GM12891 (cell line): Measurements from ENCODE around the gene PKP2. TPM values are rescaled to one million over a fixed set of nuclear protein-coding genes. Genes with fewer than 3 reads are reported as not detected.

Source experiments
- DNase-seq: peaks from one replicate; pipeline ENCODE4 v3.0.0; 2011; ENCODE audit warnings: low spot score; ENCODE audit not compliant: insufficient read length
- FAIRE-seq: peaks from 2 replicates; lab custom pipeline; 2011; peaks lifted over from hg19 to GRCh38; lab: Jason Lieb, UNC
- PAX5 ChIP-seq: IDR thresholded peaks from 2 replicates; pipeline ENCODE4 v1.6.1; 2011; ENCODE audit warnings: low read length, moderate library complexity, mild to moderate bottlenecking; ENCODE audit not compliant: insufficient read depth, severe bottlenecking
- POLR2A ChIP-seq: IDR thresholded peaks from 2 replicates; pipeline ENCODE4 v1.6.1; 2011; ENCODE audit warnings: low read depth, low read length, control low read depth
- POLR2AphosphoS5 ChIP-seq: IDR thresholded peaks from 2 replicates; pipeline ENCODE4 v1.6.1; 2011; ENCODE audit warnings: low read depth, low read length, control low read depth
- POU2F2 ChIP-seq: IDR thresholded peaks from 2 replicates; pipeline ENCODE4 v1.6.1; 2011; ENCODE audit warnings: low read depth, mild to moderate bottlenecking, control low read depth, low read length, moderate library complexity
- SPI1 ChIP-seq: IDR thresholded peaks from 2 replicates; pipeline ENCODE4 v1.6.1; 2011; ENCODE audit warnings: low read depth, low read length, control low read depth
- TAF1 ChIP-seq: IDR thresholded peaks from 2 replicates; pipeline ENCODE4 v1.6.1; 2011; ENCODE audit warnings: low read depth, low read length, control low read depth
- polyA plus RNA-seq: library from polyadenylated mRNA; unstranded; fragments of >200 nt; gene quantifications from one replicate; pipeline ENCODE4 v1.2.1, GENCODE V29; 2012; ENCODE audit warnings: low read depth, missing spikeins, inconsistent platforms; ENCODE audit not compliant: missing spikeins

Gene PKP2
- not detected for polyA plus RNA-seq

DNA sequence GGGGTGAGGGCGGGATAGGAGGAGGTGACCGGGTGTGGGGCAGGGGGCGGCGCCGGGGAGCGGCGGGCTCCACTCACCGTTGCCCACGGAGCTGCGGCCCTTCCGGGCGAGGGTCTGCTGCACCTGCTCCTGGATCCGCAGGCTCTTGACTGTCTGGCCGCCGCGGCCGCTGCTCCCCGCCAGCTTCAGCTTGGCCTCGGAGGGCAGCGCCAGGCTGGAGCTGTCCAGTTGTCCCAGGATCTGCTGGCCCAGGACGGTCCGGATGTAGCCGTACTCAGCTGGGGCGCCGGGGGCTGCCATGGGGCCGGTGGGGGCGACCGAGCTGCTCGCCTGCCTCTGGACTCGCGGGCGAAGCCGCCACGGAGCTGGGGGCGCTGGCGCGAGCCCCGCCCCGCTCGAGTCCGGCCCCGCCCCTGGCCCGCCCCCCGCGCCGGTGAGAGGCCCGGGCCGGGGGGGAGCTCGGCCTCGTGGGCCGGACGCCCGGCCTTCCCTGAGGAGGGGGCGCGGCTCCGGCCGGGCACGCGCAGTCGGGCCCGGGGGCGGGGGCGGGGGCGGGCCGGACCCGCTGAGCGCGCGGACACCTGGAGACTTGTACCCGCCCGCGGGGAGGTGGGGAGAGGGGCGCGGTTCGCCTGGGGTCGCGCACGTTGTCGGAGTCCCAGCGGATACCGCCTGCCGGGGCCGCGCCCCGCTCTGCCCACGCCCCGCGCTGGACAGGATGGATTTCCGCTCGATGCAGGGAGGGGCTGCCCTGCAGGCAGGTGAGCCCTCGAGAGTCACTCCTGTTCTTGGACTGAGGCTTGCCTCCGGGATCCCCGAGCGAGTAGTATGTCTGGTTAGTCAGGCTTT is at the start of gene PKP2:
PKP2 (minus strand) TSS at position 346 of the 849 bp plus-strand sequence; CDS start at position 300, 46 bp downstream.
- TF ChIP-seq SPI1 (no peak), POLR2A (no peak), POU2F2 (no peak), POLR2AphosphoS5 (no peak), TAF1 (no peak), PAX5 (no peak)
- DNase-seq (no peak), FAIRE-seq (no peak)

DNA sequence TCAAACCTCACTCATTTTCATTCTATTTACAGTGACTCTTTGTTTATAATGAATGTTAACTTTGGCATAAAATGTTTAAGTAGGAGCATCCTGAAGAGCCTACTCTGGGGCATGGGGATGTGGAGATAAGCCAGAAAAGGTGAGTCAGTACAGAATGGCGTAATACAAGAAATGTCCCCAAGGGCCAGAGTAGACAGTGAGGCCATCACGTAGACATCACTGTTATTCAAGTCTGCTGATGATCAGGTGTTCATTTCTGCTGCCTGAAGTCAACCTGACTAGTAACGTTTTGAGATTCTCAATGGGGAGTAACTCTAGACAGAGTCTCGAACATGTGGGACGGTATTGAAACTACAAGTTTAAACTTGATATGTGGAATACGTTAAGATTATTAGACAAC is 47.6 kb upstream of the PKP2 start:
- FAIRE-seq (no peak), DNase-seq (no peak)
- no peak for TF ChIP-seq POU2F2
- TF ChIP-seq TAF1: no peak

DNA sequence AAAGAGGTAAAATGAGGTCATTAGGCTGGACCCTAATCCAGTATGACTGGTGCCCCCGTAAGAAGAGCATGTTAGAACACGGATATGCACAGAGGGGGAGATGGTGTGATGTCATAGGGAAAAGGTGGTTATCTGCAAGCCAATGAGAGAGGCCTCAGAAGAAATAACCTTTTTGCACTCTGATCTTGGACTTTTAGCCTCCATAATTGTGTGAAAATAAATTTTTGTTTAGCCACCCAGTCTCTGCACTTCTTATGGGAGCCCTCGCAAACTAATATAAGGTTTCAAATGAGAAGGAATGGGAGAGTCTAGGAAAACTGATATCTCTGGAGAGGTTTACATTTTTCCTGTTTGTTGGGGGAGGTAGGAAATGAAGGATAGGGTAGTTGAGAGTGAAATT is 43.2 kb upstream of the PKP2 start:
- TF ChIP-seq POLR2AphosphoS5 (no peak), POLR2A (no peak)
- DNase-seq: no peak
- no peak for FAIRE-seq

DNA sequence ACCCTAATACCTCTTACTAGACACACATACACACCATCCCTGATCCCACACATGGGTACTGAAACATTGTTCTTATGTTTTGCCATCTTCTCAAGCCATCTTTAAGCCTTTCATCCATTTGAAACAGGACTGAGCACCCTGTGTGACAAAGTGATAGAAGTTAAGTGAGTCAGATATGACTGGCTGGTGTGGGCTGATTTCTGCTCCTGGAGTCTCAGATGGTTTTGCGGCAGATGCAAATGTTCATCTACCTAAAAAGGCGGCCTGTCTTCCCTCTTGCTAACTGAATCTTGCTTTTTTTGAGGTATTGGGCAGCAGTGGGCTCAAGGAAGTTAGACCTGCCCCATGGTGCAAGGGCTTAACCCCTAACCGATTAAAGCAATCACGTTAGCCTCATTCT is 30.4 kb upstream of the PKP2 start:
- no peak for FAIRE-seq
- no peak for TF ChIP-seq PAX5
- TF ChIP-seq SPI1: no peak
- no peak for DNase-seq

DNA sequence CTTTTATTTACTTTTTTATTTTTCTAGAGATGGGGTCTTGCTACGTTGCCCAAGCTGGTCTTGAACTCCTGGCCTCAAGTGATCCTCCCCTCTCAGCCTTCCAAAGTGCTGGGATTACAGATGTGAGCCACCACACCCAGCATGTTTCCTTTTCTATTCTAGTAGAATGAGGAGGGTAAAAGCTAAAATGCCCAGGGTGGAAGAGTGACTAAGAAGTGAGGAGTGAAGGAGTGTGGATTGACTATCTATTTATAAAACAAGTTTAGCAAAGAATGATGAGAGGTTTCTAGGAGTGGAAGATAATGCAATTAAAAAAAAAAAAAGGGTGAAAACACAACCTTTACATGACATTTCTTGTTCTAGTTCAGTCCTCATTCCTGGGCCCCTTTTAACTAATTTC is 29.8 kb upstream of the PKP2 start:
- DNase-seq (no peak), FAIRE-seq (no peak)

DNA sequence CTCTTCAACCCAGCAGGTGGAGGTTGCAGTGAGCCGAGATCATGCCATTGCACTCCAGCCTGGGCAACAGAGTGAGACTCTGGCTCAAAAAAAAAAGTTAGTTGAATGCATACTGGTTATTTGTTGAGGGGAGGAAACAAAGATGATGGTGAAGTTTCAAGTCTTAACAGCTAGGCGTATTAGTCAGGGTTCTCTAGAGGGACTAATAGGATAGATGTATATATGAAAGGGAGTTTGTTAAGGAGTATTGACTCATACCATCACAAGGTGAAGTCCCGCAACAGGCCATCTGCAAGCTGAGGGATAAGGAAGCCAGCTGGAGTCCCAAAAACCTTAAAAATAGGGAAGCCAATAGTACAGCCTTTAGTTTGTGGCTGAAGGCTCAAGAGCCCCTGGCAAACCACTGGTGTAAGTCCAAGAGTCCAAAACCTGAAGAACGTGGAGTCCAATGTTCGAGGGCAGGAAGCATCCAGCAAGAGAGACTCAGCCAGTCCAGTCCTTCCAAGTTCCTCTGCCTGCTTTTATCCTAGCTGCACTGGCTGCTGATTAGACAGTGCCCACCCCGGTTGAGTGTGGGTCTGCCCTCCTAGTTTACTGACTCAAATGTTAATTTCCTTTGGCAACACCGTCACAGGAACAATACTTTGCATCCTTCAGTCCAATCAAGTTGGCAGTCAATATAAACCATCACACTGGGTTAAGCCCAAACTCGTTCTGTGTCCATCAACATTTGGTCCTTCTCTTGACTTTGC is 26.1 kb upstream of the PKP2 start:
- FAIRE-seq (no peak), DNase-seq (no peak)
- TF ChIP-seq POLR2AphosphoS5: no peak
- TF ChIP-seq SPI1: no peak
- no peak for TF ChIP-seq POU2F2
- TF ChIP-seq POLR2A: no peak
- no peak for TF ChIP-seq PAX5
- no peak for TF ChIP-seq TAF1

More for the DNA sequence above, 29.8 kb upstream of the PKP2 start:
- TF ChIP-seq SPI1: no peak

DNA sequence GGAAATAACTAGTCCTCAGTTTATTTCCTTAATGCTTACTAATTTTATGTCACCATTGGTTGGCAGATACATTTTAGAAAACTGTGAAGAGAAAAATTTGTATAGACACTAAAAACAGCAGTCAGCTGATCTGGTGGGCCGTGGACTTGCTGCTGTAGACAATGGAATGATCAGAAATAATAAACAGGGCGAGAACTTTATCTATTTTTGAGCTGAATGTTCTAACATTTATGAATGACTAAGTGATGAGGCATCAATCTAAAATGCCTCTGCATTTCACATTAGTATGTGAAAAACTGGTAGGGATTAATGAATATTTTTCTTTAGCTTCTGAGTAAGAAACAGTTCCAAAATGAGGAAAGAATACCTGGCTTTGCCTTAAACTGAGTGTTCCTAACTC is 24.8 kb upstream of the PKP2 start:
- FAIRE-seq (no peak), DNase-seq (no peak)
- no peak for TF ChIP-seq POLR2AphosphoS5
- TF ChIP-seq PAX5: no peak
- TF ChIP-seq TAF1: no peak
- no peak for TF ChIP-seq SPI1

DNA sequence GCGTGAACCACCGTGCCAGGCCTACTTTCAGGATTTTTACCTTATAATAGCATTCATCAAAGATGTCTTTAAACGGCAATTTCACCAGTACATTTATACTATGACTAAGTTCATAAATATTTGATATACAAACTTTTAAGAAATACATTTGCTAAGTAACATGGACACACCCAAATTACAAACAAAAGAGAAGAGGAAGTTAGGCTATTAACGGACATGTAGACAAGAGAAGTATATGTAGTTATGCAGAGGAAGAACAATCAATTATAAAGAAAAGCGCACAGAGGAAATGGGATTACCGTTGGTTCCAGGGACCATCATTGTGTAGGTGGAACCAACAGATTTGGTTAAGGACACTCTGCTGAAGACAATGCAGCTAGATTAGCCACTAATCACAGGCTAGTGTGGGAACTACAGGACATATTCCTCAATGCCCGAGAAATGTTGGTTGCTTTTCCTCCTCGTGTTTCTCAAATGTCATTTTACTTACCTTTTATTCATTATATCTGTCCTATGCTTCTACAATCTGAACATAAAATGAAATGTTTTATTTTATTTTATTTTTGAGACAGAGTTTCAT is 24.0 kb upstream of the PKP2 start:
- no peak for DNase-seq
- no peak for FAIRE-seq
- TF ChIP-seq TAF1 (no peak), SPI1 (no peak), POU2F2 (no peak), PAX5 (no peak), POLR2A (no peak), POLR2AphosphoS5 (no peak)

DNA sequence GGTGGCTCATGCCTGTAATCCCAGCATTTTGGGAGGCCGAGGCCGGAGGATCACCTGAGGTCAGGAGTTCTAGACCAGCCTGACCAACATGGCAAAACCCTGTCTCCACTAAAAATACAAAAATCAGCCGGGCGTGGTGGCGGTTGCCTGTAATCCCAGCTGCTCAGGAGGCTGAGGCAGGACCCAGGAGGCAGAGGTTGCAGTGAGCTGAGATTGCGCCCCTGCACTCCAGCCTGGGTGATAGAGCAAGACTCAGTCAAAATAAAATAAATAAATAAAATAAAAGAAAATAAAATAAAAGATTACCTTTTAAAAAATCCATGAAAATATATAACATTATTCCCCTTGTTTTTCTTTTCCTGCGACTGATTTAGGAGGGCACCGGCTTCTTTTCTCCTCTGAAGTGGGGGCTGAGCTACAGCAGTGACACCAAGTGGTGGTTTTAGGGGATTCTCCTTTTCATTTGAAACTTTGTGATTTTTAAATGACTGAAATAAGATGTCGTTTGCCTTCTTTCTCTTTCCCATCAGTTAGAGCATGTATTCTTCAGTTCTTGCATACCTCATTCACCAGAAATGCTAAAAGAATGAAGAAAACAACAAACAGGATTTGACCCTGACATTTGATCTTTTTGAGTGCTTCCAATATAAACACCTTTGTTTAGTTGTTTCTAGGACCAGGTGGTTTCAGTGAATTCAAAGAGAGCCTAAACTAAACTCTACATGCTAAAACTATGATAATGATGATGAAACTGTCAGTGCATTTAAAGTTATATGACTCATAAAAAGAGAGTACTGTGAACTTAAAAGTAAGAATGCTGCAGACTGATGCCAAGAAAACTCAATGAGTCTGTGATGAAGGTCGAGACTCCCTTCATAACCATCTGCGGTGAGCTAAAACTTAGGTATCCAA is 22.6 kb upstream of the PKP2 start:
- no peak for TF ChIP-seq TAF1
- TF ChIP-seq PAX5: no peak
- TF ChIP-seq POU2F2: no peak
- TF ChIP-seq POLR2AphosphoS5: no peak
- no peak for TF ChIP-seq SPI1
- no peak for TF ChIP-seq POLR2A
- FAIRE-seq: no peak
- no peak for DNase-seq
